DND-41 (cell line): ENCODE measurements around the gene ZNF428.

Experiments used
- EZH2 ChIP-seq: IDR thresholded peaks from 3 replicates; pipeline ENCODE4 v1.6.1; 2012; ENCODE audit warnings: borderline replicate concordance, low read depth, mild to moderate bottlenecking, moderate library complexity, low read length, inconsistent platforms; ENCODE audit not compliant: severe bottlenecking
- TF ChIP-seq, protein P1 (sequence below): IDR thresholded peaks from 2 replicates; pipeline ENCODE4 v1.5.1; 2012; ENCODE audit warnings: borderline replicate concordance, low read length, moderate library complexity, mild to moderate bottlenecking; ENCODE audit not compliant: poor library complexity, severe bottlenecking; ENCODE audit errors: extremely low read depth

DNA sequence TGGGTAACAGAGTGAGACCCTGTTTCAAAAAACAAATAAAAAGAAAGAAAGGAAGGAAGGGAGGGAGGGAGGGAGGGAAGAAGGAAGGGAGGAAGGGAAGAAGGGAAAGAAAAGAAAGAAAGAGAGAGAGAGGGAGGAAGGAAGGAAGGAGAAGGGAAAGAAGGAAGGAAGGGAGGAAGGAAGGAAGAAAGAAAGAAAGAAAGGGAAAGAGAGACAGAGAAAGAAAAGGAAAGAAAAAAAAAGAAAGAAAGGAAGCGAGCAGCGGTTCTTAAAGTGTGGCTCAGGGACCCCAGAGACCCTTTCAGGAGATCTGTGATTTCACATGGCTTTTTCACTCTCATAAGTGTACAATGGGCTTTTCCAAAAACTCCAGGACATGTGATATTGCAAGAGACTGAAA lies 30.1 kb upstream of the ZNF428 start:
- TF ChIP-seq, protein P1, sequence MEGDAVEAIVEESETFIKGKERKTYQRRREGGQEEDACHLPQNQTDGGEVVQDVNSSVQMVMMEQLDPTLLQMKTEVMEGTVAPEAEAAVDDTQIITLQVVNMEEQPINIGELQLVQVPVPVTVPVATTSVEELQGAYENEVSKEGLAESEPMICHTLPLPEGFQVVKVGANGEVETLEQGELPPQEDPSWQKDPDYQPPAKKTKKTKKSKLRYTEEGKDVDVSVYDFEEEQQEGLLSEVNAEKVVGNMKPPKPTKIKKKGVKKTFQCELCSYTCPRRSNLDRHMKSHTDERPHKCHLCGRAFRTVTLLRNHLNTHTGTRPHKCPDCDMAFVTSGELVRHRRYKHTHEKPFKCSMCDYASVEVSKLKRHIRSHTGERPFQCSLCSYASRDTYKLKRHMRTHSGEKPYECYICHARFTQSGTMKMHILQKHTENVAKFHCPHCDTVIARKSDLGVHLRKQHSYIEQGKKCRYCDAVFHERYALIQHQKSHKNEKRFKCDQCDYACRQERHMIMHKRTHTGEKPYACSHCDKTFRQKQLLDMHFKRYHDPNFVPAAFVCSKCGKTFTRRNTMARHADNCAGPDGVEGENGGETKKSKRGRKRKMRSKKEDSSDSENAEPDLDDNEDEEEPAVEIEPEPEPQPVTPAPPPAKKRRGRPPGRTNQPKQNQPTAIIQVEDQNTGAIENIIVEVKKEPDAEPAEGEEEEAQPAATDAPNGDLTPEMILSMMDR = no peak
- no peak for TF ChIP-seq EZH2
